A673 (cell line): Measurements from ENCODE around the gene FBLN2. TPM values are rescaled to one million over a fixed set of nuclear protein-coding genes. Genes with fewer than 3 reads are reported as not detected.

ENCODE experiments used
- BruUV-seq: library from RNA; stranded (reverse); fragments of 400-500 nt; replicated peaks from 2 replicates; lab custom pipeline; 2021; lab: Mats Ljungman, UMichigan
- CTCF ChIA-PET: fragments of 300-600 bp; sonication (Branson Sonifier 250); formaldehyde crosslinking; loops from one replicate; lab custom pipeline; 2022; ENCODE audit warnings: antibody characterized with exemption; lab: Charles Lee
- POLR2A ChIA-PET: fragments of 300-600 bp; sonication (Branson Sonifier 250); formaldehyde crosslinking; loops from one replicate; lab custom pipeline; 2022; ENCODE audit warnings: antibody characterized with exemption; ENCODE audit not compliant: low non-redundant PET; lab: Charles Lee
- DNase-seq: peaks from one replicate; pipeline ENCODE4 v3.0.0-alpha.2; 2015; ENCODE audit warnings: low spot score
- H3K27ac ChIP-seq: fragments of 200-600 bp; sonication (generic); 2 replicates; pipeline ENCODE4 v1.5.1; 2016; ENCODE audit warnings: mixed run types, low read depth, mild to moderate bottlenecking, mixed read lengths, antibody characterized with exemption, low read length; ENCODE audit not compliant: poor library complexity, severe bottlenecking
- H3K27me3 ChIP-seq: fragments of 200-600 bp; sonication (generic); replicated peaks from 2 replicates; pipeline ENCODE4 v1.6.1; 2017; ENCODE audit warnings: mixed run types, low read depth, mild to moderate bottlenecking, mixed read lengths, antibody characterized with exemption, low read length; ENCODE audit not compliant: insufficient read depth, poor library complexity
- H3K36me3 ChIP-seq: fragments of 200-600 bp; sonication (generic); 2 replicates; pipeline ENCODE4 v1.6.1; 2016; ENCODE audit warnings: mixed run types, mild to moderate bottlenecking, mixed read lengths, antibody characterized with exemption, low read length; ENCODE audit not compliant: insufficient read depth, poor library complexity, severe bottlenecking
- H3K4me1 ChIP-seq: fragments of 200-600 bp; sonication (generic); 2 replicates; pipeline ENCODE4 v1.6.1; 2017; ENCODE audit warnings: mixed run types, mild to moderate bottlenecking, mixed read lengths, antibody characterized with exemption, low read length; ENCODE audit not compliant: insufficient read depth, poor library complexity, severe bottlenecking
- H3K4me3 ChIP-seq: fragments of 200-600 bp; sonication (generic); 2 replicates; pipeline ENCODE4 v1.5.1; 2016; ENCODE audit warnings: low read depth, mixed run types, mild to moderate bottlenecking, mixed read lengths, low read length; ENCODE audit not compliant: poor library complexity, severe bottlenecking
- H3K9me3 ChIP-seq: fragments of 200-600 bp; sonication (generic); 2 replicates; pipeline ENCODE4 v1.6.1; 2016; ENCODE audit warnings: mixed run types, low read depth, mild to moderate bottlenecking, mixed read lengths, antibody characterized with exemption, low read length; ENCODE audit not compliant: poor library complexity, severe bottlenecking
- EZH2 ChIP-seq: fragments of 200-600 bp; sonication (generic); IDR thresholded peaks from 2 replicates; pipeline ENCODE4 v1.6.1; 2017; ENCODE audit warnings: borderline replicate concordance, low read depth, mild to moderate bottlenecking, mixed read lengths, antibody characterized with exemption, low read length; ENCODE audit not compliant: poor library complexity, severe bottlenecking
- intact Hi-C: fragments of 100-400 bp; cut with micrococcal nuclease; formaldehyde crosslinking; loops from one replicate; pipeline ENCODE4 v1.10.0; 2022; ENCODE audit not compliant: unreplicated experiment
- total RNA-seq: library from RNA; stranded (reverse); gene quantifications from 2 replicates; pipeline ENCODE4 v1.2.3, GENCODE V29; 2021
- TF ChIP-seq, protein P1 (sequence below): fragments of 300-800, 200-600 bp; sonication (generic); conservative IDR thresholded peaks from 2 replicates; pipeline ENCODE4 v1.5.1; 2017; ENCODE audit warnings: low read depth, mild to moderate bottlenecking, antibody characterized with exemption, low read length, moderate library complexity, mixed read lengths

Gene FBLN2
- total RNA-seq, 1 experiment from 2014 or later = 0.71 TPM

DNA sequence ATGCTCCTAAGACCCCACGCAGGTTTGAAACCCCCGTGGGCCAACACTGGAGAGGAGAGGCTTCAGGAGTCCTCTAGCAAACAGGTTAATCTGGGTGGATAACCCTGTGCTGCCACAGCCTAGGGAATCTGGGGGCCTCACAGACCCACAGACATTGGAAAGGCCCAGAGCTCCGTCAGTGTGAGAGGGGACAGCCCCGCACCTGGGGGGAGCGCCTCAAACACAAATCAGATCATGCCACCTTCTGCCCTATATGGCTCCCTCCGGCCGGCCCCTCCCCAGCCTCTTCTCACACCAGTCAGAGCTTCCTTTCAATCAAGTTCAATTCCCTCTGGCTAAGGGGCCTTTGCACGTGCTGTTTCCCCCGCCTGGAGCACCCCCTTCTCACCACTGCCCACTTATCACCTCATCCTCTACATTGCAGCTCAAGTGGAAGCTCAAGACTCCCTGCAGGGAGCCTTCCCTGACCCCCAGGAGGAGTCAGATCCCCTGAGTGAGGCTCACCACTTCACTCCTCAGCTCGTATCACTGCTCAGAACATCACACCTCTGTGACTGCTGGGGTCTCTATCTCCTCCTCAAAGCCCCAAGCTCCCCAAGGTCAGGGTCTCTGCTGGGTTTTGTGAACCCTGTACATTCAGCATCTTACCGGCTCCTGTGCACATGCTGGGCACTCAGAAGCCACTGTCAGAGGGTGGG is 24.1 kb downstream of the FBLN2 start:
- intact Hi-C loops = no loop called here
- no peak for DNase-seq
- TF ChIP-seq, protein P1, sequence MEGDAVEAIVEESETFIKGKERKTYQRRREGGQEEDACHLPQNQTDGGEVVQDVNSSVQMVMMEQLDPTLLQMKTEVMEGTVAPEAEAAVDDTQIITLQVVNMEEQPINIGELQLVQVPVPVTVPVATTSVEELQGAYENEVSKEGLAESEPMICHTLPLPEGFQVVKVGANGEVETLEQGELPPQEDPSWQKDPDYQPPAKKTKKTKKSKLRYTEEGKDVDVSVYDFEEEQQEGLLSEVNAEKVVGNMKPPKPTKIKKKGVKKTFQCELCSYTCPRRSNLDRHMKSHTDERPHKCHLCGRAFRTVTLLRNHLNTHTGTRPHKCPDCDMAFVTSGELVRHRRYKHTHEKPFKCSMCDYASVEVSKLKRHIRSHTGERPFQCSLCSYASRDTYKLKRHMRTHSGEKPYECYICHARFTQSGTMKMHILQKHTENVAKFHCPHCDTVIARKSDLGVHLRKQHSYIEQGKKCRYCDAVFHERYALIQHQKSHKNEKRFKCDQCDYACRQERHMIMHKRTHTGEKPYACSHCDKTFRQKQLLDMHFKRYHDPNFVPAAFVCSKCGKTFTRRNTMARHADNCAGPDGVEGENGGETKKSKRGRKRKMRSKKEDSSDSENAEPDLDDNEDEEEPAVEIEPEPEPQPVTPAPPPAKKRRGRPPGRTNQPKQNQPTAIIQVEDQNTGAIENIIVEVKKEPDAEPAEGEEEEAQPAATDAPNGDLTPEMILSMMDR = no peak
- TF ChIP-seq EZH2 = no peak
- Histone ChIP-seq H3K9me3 (no peaks in the 10 kb centered on the region), H3K27ac (no peak overlapping the region), H3K27me3 (no peaks in the 10 kb centered on the region), H3K4me3 (no peak overlapping the region), H3K36me3 (no peaks in the 10 kb centered on the region), H3K4me1 (no peaks in the 10 kb centered on the region)
- no TSS peak for BruUV-seq
- CTCF ChIA-PET = no interaction called here
- POLR2A ChIA-PET = no interaction called here

DNA sequence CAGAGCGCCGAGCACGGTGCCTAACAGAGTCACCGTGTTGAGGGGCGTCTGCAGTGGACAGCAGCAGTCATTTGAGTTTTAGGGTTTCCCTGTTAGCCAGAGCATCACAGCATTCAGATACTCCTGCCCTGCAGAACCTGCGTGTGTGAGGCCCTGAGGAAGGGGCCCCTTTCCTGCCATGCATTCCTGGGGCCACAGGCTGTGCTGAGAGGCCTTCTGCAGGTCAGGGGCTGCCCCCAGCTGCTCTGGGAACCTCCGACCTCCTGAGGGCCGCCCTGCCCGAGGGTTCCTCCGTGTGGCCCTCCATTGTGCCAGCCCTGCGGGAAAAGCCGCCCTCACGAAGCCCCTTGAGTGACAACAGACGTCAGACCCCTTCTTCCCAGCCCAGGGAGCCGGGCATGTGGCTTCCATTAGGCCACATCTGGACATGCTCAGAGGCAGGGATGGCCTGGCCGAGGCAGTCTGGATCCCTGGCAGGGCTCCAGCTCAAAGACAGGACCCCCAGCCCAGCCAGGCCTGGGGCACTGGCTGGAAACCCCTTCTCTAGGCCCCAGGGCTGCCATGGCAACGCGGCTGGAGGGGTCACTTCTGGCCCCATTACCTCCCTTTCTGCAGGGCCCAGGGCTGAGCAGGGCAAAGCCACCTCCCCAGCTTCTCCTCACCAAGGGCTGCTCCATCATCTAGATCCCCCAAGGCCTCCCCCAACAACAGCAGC is 25.3 kb downstream of the FBLN2 start:
- no peaks in the 10 kb centered on the region for H3K4me1 ChIP-seq
- BruUV-seq = no TSS peak
- CTCF ChIA-PET = interaction anchor here (0.6 kb wide), 1 partner anchor 1103 kb away, joined by 3 read pairs; no protein-coding TSS in a partner anchor

DNA sequence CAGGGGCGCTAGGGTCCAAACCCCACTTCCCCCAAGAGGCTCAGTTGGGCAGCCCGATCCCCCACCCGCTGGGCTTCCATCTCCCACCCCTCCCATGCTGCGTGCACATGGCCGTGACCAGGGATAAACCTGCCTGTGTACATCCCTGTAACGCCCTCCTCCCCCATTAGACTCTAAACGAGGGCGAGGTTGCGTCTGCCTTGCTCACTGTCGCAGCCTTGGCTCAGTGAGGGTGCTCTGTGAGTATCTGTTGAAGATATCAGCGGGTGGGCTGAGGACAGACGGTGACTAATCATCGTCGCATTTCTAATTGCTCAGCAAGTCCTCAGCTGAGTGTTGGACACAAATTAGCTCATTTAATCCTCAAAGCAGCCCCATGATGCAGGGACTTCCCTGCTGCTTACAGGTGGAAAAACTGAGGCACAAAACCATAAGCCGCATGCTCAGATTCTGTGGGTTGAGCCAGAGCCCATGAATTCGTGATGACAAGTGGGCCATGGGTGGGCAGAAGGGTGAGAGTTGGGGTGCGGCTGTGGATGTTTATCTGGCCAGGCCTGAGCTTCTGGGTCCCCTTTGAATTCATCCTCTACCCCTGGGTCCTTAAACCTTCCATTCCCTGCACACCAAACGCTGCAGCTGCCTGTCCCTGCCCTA is 26.0 kb downstream of the FBLN2 start:
- Histone ChIP-seq H3K4me1 (no peaks in the 10 kb centered on the region), H3K27me3 (no peaks in the 10 kb centered on the region), H3K4me3 (no peak overlapping the region), H3K36me3 (no peaks in the 10 kb centered on the region), H3K27ac (no peak overlapping the region), H3K9me3 (no peaks in the 10 kb centered on the region)
- peak; percentile 72 for DNase-seq
- intact Hi-C loops = no loop called here
- TF ChIP-seq EZH2 = no peak
- TF ChIP-seq, protein P1 = no peak
- CTCF ChIA-PET = no interaction called here
- POLR2A ChIA-PET = no interaction called here
- BruUV-seq = no TSS peak

More for the DNA sequence above, 25.3 kb downstream of the FBLN2 start:
- no peak for DNase-seq
- Histone ChIP-seq H3K4me3 (no peak overlapping the region), H3K36me3 (no peaks in the 10 kb centered on the region), H3K27me3 (no peaks in the 10 kb centered on the region), H3K27ac (no peak overlapping the region), H3K9me3 (no peaks in the 10 kb centered on the region)
- intact Hi-C loops = no loop called here
- TF ChIP-seq EZH2 = no peak
- TF ChIP-seq, protein P1 = no peak
- POLR2A ChIA-PET = no interaction called here
